ENCODE measurements around the gene EHMT1. TPM values are rescaled to one million over a fixed set of nuclear protein-coding genes. Genes with fewer than 3 reads are reported as not detected.

The EHMT1 gene
- total and polyA plus RNA-seq, 2 donors (not counting 1 experiment from before 2014, with no cell fraction given), result 101 to 394 TPM

- TF ChIP-seq EZH2 (IDR thresholded peaks at IDR 0.05; ENCODE audit: borderline replicate concordance, insufficient read depth, low read depth, low read length, poor library complexity, severe bottlenecking) (no peak), CTCF (IDR thresholded peaks at IDR 0.05) (no peak)
- no peak overlapping the region for H2AFZ ChIP-seq (ENCODE audit: insufficient read depth, low read depth, low read length, poor library complexity, severe bottlenecking)
- no peak for DNase-seq
- Mint-ChIP-seq H3K27me3 (no peaks in the 10 kb centered on the region), H3K27ac (no peak overlapping the region), H3K4me1 (peaks cover 2% of the 10 kb centered on the region), H3K4me3 (no peak overlapping the region), H3K9me3 (ENCODE audit: insufficient read depth) (no peaks in the 10 kb centered on the region)
- intact Hi-C loops (cut with micrococcal nuclease), result no loop called here
- no peak overlapping the region for H3K4me3 ChIP-seq (ENCODE audit: control extremely low read depth in 1 of 5, extremely low read depth in 1 of 5, insufficient read depth in 1 of 5, low read depth in 2 of 5, low read length in 4 of 5)
- H3K36me3 ChIP-seq (replicated peaks in 1 of 2; ENCODE audit: control extremely low read depth in 1 of 2, control insufficient read depth in 1 of 2, extremely low read depth in 1 of 2, insufficient read depth in 2 of 2, low read length in 1 of 2), result peaks cover 0 to 75% of the 10 kb centered on the region in 2 experiments
- H3K27me3 ChIP-seq (replicated peaks in 1 of 4; ENCODE audit: control extremely low read depth in 1 of 4, control insufficient read depth in 3 of 4, insufficient read depth in 4 of 4, low read length in 3 of 4), result no peaks in the 10 kb centered on the region
- 98% methylated on average over 23 of the region's 23 CpGs for WGBS (ENCODE audit: insufficient coverage)
- H3K4me1 ChIP-seq (ENCODE audit: control insufficient read depth in 2 of 2, insufficient read depth in 2 of 2, low read length in 2 of 2), result peaks cover 0 to 1% of the 10 kb centered on the region in 2 donors
- H3K79me2 ChIP-seq (ENCODE audit: control insufficient read depth, insufficient read depth, low read length), result peaks cover 7% of the 10 kb centered on the region
- ChIA-PET POLR2A (no interaction called here), CTCF (no interaction called here)
- H3K27ac ChIP-seq (ENCODE audit: low read length in 2 of 2), result no peak overlapping the region
- peaks cover 0 to 10% (median 0%) of the 10 kb centered on the region in 3 donors for H3K9me3 ChIP-seq (ENCODE audit: control extremely low read depth in 1 of 3, control insufficient read depth in 2 of 3, insufficient read depth in 1 of 3, low read length in 2 of 3)
- no peak for ATAC-seq (ENCODE audit: low read depth)
- H3K4me2 ChIP-seq (replicated peaks; ENCODE audit: low read depth, low read length, poor library complexity, severe bottlenecking), result no peak overlapping the region
- H4K20me1 ChIP-seq (ENCODE audit: control insufficient read depth, insufficient read depth, low read length, poor library complexity, severe bottlenecking), result peaks cover 12% of the 10 kb centered on the region
- no peak overlapping the region for H3K9ac ChIP-seq (ENCODE audit: low read length)
Observed at GRCh38 chr9:137814436-137814835, 195.6 kb downstream of the EHMT1 start.

- ChIA-PET CTCF (no interaction called here), POLR2A (no interaction called here)
- TF ChIP-seq CTCF (IDR thresholded peaks at IDR 0.05) (no peak), EZH2 (IDR thresholded peaks at IDR 0.05; ENCODE audit: borderline replicate concordance, insufficient read depth, low read depth, low read length, poor library complexity, severe bottlenecking) (no peak)
- Histone ChIP-seq H2AFZ (ENCODE audit: insufficient read depth, low read depth, low read length, poor library complexity, severe bottlenecking) (no peak overlapping the region), H3K79me2 (ENCODE audit: control insufficient read depth, insufficient read depth, low read length) (peaks cover 7% of the 10 kb centered on the region), H3K9ac (ENCODE audit: low read length) (no peak overlapping the region), H3K4me1 (ENCODE audit: control insufficient read depth in 2 of 2, insufficient read depth in 2 of 2, low read length in 2 of 2) (no peaks in the 10 kb centered on the region), H3K4me3 (ENCODE audit: control extremely low read depth in 1 of 5, extremely low read depth in 1 of 5, insufficient read depth in 1 of 5, low read depth in 2 of 5, low read length in 4 of 5) (no peak overlapping the region), H3K4me2 (replicated peaks; ENCODE audit: low read depth, low read length, poor library complexity, severe bottlenecking) (no peak overlapping the region), H3K27ac (ENCODE audit: low read length in 2 of 2) (no peak overlapping the region), H3K9me3 (ENCODE audit: control extremely low read depth in 1 of 3, control insufficient read depth in 2 of 3, insufficient read depth in 1 of 3, low read length in 2 of 3) (peaks cover 0 to 12% (median 0%) of the 10 kb centered on the region in 3 donors), H4K20me1 (ENCODE audit: control insufficient read depth, insufficient read depth, low read length, poor library complexity, severe bottlenecking) (peaks cover 14% of the 10 kb centered on the region), H3K36me3 (replicated peaks in 1 of 2; ENCODE audit: control extremely low read depth in 1 of 2, control insufficient read depth in 1 of 2, extremely low read depth in 1 of 2, insufficient read depth in 2 of 2, low read length in 1 of 2) (peaks cover 0 to 72% of the 10 kb centered on the region in 2 experiments), H3K27me3 (replicated peaks in 1 of 4; ENCODE audit: control extremely low read depth in 1 of 4, control insufficient read depth in 3 of 4, insufficient read depth in 4 of 4, low read length in 3 of 4) (no peaks in the 10 kb centered on the region)
- over 99% methylated on average over 11 of the region's 11 CpGs for WGBS (ENCODE audit: insufficient coverage)
- Mint-ChIP-seq H3K27me3 (no peaks in the 10 kb centered on the region), H3K9me3 (ENCODE audit: insufficient read depth) (no peaks in the 10 kb centered on the region), H3K27ac (no peak overlapping the region), H3K4me3 (no peak overlapping the region), H3K4me1 (peaks cover 2% of the 10 kb centered on the region)
- intact Hi-C loops (cut with micrococcal nuclease), result no loop called here
- DNase-seq, result no peak
- no peak for ATAC-seq (ENCODE audit: low read depth)
Observed at GRCh38 chr9:137814841-137815240, 196.0 kb downstream of the EHMT1 start.
